GM23338 (cell line): ENCODE measurements around the gene NTM. TPM values are rescaled to one million over a fixed set of nuclear protein-coding genes. Genes with fewer than 3 reads are reported as not detected.

Experiments
- ATAC-seq: fragments of 200-7000 bp; cut with Tn5 transposase; 3 replicates; pipeline ENCODE4 v1.9.1; 2020
- DNase-seq: peaks from one replicate; pipeline ENCODE4 v3.0.0-alpha.2; 2015; ENCODE audit warnings: low spot score
- H2AFZ ChIP-seq: fragments of 200-600 bp; sonication (generic); 2 replicates; pipeline ENCODE4 v1.8.0; 2016; ENCODE audit warnings: antibody characterized with exemption, mild to moderate bottlenecking, moderate library complexity
- H3F3A ChIP-seq: fragments of 200-600 bp; sonication (generic); replicated peaks from 2 replicates; pipeline ENCODE4 v1.8.0; 2017; ENCODE audit warnings: antibody characterized with exemption, mixed run types, low read depth
- H3K27ac ChIP-seq: fragments of 200-600 bp; sonication (generic); 2 replicates; pipeline ENCODE4 v1.6.1; 2016; ENCODE audit warnings: low read depth
- H3K27me3 ChIP-seq: fragments of 200-600 bp; sonication (generic); 2 replicates; pipeline ENCODE4 v1.8.0; 2016; ENCODE audit warnings: mild to moderate bottlenecking, mixed run types, moderate library complexity; ENCODE audit not compliant: insufficient read depth
- H3K36me3 ChIP-seq: fragments of 200-600 bp; sonication (generic); 2 replicates; pipeline ENCODE4 v1.8.0; 2016; ENCODE audit warnings: mild to moderate bottlenecking; ENCODE audit not compliant: insufficient read depth
- H3K4me1 ChIP-seq: fragments of 200-600 bp; sonication (generic); 2 replicates; pipeline ENCODE4 v1.8.0; 2016; ENCODE audit warnings: mild to moderate bottlenecking, moderate library complexity; ENCODE audit not compliant: insufficient read depth
- H3K4me2 ChIP-seq: fragments of 200-600 bp; sonication (generic); 2 replicates; pipeline ENCODE4 v1.7.1; 2017; ENCODE audit warnings: mixed run types
- H3K4me3 ChIP-seq: fragments of 200-600 bp; sonication (generic); 2 replicates; pipeline ENCODE4 v1.6.1; 2016; ENCODE audit warnings: mixed run types
- H3K79me2 ChIP-seq: fragments of 200-600 bp; sonication (generic); replicated peaks from 2 replicates; pipeline ENCODE4 v1.8.0; 2017; ENCODE audit warnings: mild to moderate bottlenecking; ENCODE audit not compliant: insufficient read depth
- H3K9me2 ChIP-seq: fragments of 200-600 bp; sonication (generic); 2 replicates; pipeline ENCODE4 v1.8.0; 2017; ENCODE audit not compliant: insufficient read depth
- H4K20me1 ChIP-seq: fragments of 200-600 bp; sonication (generic); replicated peaks from 2 replicates; pipeline ENCODE4 v1.8.0; 2017; ENCODE audit warnings: mild to moderate bottlenecking; ENCODE audit not compliant: insufficient read depth
- H3K27ac Mint-ChIP-seq: 2 replicates; pipeline ENCODE4 v1.8.0; 2020; ENCODE audit warnings: inconsistent platforms, mild to moderate bottlenecking, moderate library complexity, mixed read lengths
- H3K27me3 Mint-ChIP-seq: 3 replicates; pipeline ENCODE4 v1.8.0; 2022; ENCODE audit warnings: low read depth, mild to moderate bottlenecking, moderate library complexity, mixed read lengths, inconsistent platforms; ENCODE audit not compliant: insufficient read depth, poor library complexity
- H3K36me3 Mint-ChIP-seq: 3 replicates; pipeline ENCODE4 v1.8.0; 2021; ENCODE audit warnings: low read depth, mild to moderate bottlenecking, inconsistent platforms, moderate library complexity, mixed read lengths
- H3K4me1 Mint-ChIP-seq: 3 replicates; pipeline ENCODE4 v1.8.0; 2020; ENCODE audit warnings: mild to moderate bottlenecking, inconsistent platforms, mixed read lengths
- H3K4me3 Mint-ChIP-seq: 3 replicates; pipeline ENCODE4 v1.8.0; 2021; ENCODE audit warnings: moderate library complexity, mild to moderate bottlenecking, inconsistent platforms, mixed read lengths
- H3K9me3 Mint-ChIP-seq: 3 replicates; pipeline ENCODE4 v1.8.0; 2020; ENCODE audit warnings: moderate library complexity, mild to moderate bottlenecking, inconsistent platforms, mixed read lengths
- CREB1 ChIP-seq: fragments of 250-450 bp; sonication (Bioruptor Pico); IDR thresholded peaks from 2 replicates; pipeline ENCODE4 v1.5.0; 2020; ENCODE audit warnings: low read depth, mild to moderate bottlenecking, moderate library complexity
- EZH2 ChIP-seq: fragments of 200-600 bp; sonication (generic); IDR thresholded peaks from one replicate; pipeline ENCODE4 v1.8.0; 2017; ENCODE audit warnings: antibody characterized with exemption, mild to moderate bottlenecking, low read depth; ENCODE audit not compliant: unreplicated experiment
- EZH2phosphoT487 ChIP-seq: fragments of 200-600 bp; sonication (generic); IDR thresholded peaks from one replicate; pipeline ENCODE4 v1.8.1; 2018; ENCODE audit warnings: antibody characterized with exemption; ENCODE audit not compliant: unreplicated experiment
- JUNB ChIP-seq: IDR thresholded peaks from one replicate; pipeline ENCODE4 v1.6.1; 2016; ENCODE audit warnings: antibody characterized with exemption; ENCODE audit not compliant: unreplicated experiment
- NANOG ChIP-seq: IDR thresholded peaks from 2 replicates; pipeline ENCODE4 v1.6.1; 2016; ENCODE audit warnings: antibody characterized with exemption, borderline replicate concordance
- POLR2AphosphoS5 ChIP-seq: IDR thresholded peaks from 2 replicates; pipeline ENCODE4 v1.6.1; 2016; ENCODE audit warnings: antibody characterized with exemption, low read depth
- STAT1 ChIP-seq: IDR thresholded peaks from one replicate; pipeline ENCODE4 v1.6.1; 2016; ENCODE audit warnings: antibody characterized with exemption; ENCODE audit not compliant: unreplicated experiment
- ZNF114 ChIP-seq: fragments of 250-450 bp; sonication (Bioruptor Pico); IDR thresholded peaks from 2 replicates; pipeline ENCODE4 v1.5.0; 2020; ENCODE audit warnings: mild to moderate bottlenecking, moderate library complexity
- polyA plus RNA-seq: library from polyadenylated mRNA; unstranded; fragments of >200 nt; fragmentation: Nextera tagmentation; extraction: Ambion mirVana; gene quantifications from 2 replicates; pipeline ENCODE4 v1.2.1, GENCODE V29; 2016
- total RNA-seq: library from RNA; depleted of rRNA; stranded (reverse); fragments of >200 nt; shearing (Covaris generic); gene quantifications from 2 replicates; pipeline ENCODE4 v1.2.3, GENCODE V29; 2014
- TF ChIP-seq, protein P1 (sequence below): IDR thresholded peaks from one replicate; pipeline ENCODE4 v1.6.1; 2018; ENCODE audit warnings: antibody characterized with exemption; ENCODE audit not compliant: unreplicated experiment
- TF ChIP-seq, protein P2 (sequence below): IDR thresholded peaks from 2 replicates; pipeline ENCODE4 v1.6.1; 2016; ENCODE audit warnings: antibody characterized with exemption
- TF ChIP-seq, protein P3 (sequence below): fragments of 250-450 bp; sonication (Bioruptor Pico); IDR thresholded peaks from 2 replicates; pipeline ENCODE4 v1.5.0; 2020; ENCODE audit warnings: mild to moderate bottlenecking, moderate library complexity
- TF ChIP-seq, protein P4 (sequence below), 2 experiments: fragments of 200-600 bp in 1 of 2; sonication (generic) in 1 of 2; conservative IDR thresholded peaks; 2 replicates each; pipeline versions ENCODE4 v1.5.1 to v1.6.1; 2016 to 2017; ENCODE audit warnings: antibody characterized with exemption in 2 of 2, low read depth in 2 of 2, mild to moderate bottlenecking in 2 of 2, moderate library complexity in 1 of 2

The NTM gene
- total and polyA plus RNA-seq, 2 experiments from 2014 or later: 10.6 to 14.6 TPM

DNA sequence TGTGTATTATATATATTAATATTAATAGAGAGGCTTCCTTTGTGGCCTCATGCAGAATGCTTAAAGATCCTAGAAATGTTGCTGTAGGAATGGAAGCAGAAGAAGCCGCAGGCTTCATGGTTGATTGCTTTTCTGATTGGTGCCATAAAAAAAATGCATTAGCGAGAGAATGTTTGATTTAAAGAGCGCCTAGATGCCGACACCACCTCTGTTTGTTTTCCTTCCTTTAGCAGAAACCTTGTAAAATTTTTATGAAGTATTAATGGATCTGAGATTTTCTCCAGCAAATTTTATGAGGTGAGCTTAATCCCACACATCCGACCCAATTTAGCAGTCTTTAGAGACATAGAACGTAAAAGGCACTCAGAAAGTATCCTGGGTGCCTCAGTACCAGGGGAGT, 587.5 kb downstream of the NTM start:
- Mint-ChIP-seq H3K4me3 (no peak overlapping the region), H3K27me3 (no peaks in the 10 kb centered on the region), H3K27ac (no peak overlapping the region), H3K9me3 (no peaks in the 10 kb centered on the region; the same call in 2 of the 3 replicates), H3K4me1 (peaks cover 29% of the 10 kb centered on the region), H3K36me3 (peaks cover 7% of the 10 kb centered on the region)
- Histone ChIP-seq H2AFZ (no peak overlapping the region), H3F3A (no peaks in the 10 kb centered on the region), H3K36me3 (no peaks in the 10 kb centered on the region), H3K9me2 (peaks cover 12% of the 10 kb centered on the region), H4K20me1 (0 out of 2 replicates have a peak, but pooled peaks cover under 1% of the 10 kb centered on the region), H3K27ac (no peak overlapping the region), H3K4me1 (peaks cover 16% of the 10 kb centered on the region), H3K4me2 (no peak overlapping the region), H3K4me3 (no peak overlapping the region), H3K79me2 (no peaks in the 10 kb centered on the region), H3K27me3 (no peaks in the 10 kb centered on the region)
- ATAC-seq (no peak), DNase-seq (no peak)
- no peak for TF ChIP-seq CREB1 (CRISPR knock-in tag)
- TF ChIP-seq, protein P1, sequence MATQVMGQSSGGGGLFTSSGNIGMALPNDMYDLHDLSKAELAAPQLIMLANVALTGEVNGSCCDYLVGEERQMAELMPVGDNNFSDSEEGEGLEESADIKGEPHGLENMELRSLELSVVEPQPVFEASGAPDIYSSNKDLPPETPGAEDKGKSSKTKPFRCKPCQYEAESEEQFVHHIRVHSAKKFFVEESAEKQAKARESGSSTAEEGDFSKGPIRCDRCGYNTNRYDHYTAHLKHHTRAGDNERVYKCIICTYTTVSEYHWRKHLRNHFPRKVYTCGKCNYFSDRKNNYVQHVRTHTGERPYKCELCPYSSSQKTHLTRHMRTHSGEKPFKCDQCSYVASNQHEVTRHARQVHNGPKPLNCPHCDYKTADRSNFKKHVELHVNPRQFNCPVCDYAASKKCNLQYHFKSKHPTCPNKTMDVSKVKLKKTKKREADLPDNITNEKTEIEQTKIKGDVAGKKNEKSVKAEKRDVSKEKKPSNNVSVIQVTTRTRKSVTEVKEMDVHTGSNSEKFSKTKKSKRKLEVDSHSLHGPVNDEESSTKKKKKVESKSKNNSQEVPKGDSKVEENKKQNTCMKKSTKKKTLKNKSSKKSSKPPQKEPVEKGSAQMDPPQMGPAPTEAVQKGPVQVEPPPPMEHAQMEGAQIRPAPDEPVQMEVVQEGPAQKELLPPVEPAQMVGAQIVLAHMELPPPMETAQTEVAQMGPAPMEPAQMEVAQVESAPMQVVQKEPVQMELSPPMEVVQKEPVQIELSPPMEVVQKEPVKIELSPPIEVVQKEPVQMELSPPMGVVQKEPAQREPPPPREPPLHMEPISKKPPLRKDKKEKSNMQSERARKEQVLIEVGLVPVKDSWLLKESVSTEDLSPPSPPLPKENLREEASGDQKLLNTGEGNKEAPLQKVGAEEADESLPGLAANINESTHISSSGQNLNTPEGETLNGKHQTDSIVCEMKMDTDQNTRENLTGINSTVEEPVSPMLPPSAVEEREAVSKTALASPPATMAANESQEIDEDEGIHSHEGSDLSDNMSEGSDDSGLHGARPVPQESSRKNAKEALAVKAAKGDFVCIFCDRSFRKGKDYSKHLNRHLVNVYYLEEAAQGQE: no peak
- TF ChIP-seq, protein P2, sequence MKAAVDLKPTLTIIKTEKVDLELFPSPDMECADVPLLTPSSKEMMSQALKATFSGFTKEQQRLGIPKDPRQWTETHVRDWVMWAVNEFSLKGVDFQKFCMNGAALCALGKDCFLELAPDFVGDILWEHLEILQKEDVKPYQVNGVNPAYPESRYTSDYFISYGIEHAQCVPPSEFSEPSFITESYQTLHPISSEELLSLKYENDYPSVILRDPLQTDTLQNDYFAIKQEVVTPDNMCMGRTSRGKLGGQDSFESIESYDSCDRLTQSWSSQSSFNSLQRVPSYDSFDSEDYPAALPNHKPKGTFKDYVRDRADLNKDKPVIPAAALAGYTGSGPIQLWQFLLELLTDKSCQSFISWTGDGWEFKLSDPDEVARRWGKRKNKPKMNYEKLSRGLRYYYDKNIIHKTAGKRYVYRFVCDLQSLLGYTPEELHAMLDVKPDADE: no peak
- no peak for TF ChIP-seq NANOG
- no peak for TF ChIP-seq EZH2
- TF ChIP-seq ZNF114 (CRISPR knock-in tag): no peak
- TF ChIP-seq, protein P3, sequence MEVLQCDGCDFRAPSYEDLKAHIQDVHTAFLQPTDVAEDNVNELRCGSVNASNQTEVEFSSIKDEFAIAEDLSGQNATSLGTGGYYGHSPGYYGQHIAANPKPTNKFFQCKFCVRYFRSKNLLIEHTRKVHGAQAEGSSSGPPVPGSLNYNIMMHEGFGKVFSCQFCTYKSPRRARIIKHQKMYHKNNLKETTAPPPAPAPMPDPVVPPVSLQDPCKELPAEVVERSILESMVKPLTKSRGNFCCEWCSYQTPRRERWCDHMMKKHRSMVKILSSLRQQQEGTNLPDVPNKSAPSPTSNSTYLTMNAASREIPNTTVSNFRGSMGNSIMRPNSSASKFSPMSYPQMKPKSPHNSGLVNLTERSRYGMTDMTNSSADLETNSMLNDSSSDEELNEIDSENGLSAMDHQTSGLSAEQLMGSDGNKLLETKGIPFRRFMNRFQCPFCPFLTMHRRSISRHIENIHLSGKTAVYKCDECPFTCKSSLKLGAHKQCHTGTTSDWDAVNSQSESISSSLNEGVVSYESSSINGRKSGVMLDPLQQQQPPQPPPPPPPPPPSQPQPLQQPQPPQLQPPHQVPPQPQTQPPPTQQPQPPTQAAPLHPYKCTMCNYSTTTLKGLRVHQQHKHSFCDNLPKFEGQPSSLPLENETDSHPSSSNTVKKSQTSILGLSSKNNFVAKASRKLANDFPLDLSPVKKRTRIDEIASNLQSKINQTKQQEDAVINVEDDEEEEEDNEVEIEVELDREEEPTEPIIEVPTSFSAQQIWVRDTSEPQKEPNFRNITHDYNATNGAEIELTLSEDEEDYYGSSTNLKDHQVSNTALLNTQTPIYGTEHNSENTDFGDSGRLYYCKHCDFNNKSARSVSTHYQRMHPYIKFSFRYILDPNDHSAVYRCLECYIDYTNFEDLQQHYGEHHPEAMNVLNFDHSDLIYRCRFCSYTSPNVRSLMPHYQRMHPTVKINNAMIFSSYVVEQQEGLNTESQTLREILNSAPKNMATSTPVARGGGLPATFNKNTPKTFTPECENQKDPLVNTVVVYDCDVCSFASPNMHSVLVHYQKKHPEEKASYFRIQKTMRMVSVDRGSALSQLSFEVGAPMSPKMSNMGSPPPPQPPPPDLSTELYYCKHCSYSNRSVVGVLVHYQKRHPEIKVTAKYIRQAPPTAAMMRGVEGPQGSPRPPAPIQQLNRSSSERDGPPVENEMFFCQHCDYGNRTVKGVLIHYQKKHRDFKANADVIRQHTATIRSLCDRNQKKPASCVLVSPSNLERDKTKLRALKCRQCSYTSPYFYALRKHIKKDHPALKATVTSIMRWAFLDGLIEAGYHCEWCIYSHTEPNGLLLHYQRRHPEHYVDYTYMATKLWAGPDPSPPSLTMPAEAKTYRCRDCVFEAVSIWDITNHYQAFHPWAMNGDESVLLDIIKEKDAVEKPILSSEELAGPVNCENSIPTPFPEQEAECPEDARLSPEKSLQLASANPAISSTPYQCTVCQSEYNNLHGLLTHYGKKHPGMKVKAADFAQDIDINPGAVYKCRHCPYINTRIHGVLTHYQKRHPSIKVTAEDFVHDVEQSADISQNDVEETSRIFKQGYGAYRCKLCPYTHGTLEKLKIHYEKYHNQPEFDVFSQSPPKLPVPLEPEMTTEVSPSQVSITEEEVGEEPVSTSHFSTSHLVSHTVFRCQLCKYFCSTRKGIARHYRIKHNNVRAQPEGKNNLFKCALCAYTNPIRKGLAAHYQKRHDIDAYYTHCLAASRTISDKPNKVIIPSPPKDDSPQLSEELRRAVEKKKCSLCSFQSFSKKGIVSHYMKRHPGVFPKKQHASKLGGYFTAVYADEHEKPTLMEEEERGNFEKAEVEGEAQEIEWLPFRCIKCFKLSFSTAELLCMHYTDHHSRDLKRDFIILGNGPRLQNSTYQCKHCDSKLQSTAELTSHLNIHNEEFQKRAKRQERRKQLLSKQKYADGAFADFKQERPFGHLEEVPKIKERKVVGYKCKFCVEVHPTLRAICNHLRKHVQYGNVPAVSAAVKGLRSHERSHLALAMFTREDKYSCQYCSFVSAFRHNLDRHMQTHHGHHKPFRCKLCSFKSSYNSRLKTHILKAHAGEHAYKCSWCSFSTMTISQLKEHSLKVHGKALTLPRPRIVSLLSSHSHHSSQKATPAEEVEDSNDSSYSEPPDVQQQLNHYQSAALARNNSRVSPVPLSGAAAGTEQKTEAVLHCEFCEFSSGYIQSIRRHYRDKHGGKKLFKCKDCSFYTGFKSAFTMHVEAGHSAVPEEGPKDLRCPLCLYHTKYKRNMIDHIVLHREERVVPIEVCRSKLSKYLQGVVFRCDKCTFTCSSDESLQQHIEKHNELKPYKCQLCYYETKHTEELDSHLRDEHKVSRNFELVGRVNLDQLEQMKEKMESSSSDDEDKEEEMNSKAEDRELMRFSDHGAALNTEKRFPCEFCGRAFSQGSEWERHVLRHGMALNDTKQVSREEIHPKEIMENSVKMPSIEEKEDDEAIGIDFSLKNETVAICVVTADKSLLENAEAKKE (CRISPR knock-in tag): no peak
- TF ChIP-seq, protein P4, sequence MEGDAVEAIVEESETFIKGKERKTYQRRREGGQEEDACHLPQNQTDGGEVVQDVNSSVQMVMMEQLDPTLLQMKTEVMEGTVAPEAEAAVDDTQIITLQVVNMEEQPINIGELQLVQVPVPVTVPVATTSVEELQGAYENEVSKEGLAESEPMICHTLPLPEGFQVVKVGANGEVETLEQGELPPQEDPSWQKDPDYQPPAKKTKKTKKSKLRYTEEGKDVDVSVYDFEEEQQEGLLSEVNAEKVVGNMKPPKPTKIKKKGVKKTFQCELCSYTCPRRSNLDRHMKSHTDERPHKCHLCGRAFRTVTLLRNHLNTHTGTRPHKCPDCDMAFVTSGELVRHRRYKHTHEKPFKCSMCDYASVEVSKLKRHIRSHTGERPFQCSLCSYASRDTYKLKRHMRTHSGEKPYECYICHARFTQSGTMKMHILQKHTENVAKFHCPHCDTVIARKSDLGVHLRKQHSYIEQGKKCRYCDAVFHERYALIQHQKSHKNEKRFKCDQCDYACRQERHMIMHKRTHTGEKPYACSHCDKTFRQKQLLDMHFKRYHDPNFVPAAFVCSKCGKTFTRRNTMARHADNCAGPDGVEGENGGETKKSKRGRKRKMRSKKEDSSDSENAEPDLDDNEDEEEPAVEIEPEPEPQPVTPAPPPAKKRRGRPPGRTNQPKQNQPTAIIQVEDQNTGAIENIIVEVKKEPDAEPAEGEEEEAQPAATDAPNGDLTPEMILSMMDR (conservative IDR thresholded peaks at IDR 0.05; ENCODE audit: low read depth in 2 of 2): no peak
- no peak for TF ChIP-seq POLR2AphosphoS5
- no peak for TF ChIP-seq JUNB
- TF ChIP-seq STAT1: no peak
- no peak for TF ChIP-seq EZH2phosphoT487
